Prostate gland (tissue), 2 donors: ENCODE data around the gene ZFHX3.

Experiments
- POLR2A ChIP-seq: fragments of 450-650 bp; IDR thresholded peaks from one replicate; pipeline ENCODE4 v1.6.1; 2016; ENCODE audit warnings: antibody characterized with exemption, mild to moderate bottlenecking
- POLR2AphosphoS5 ChIP-seq: sonication (generic); formaldehyde crosslinking; IDR thresholded peaks from one replicate; pipeline ENCODE4 v1.6.1; 2017; ENCODE audit warnings: antibody characterized with exemption
- TF ChIP-seq, protein P1 (sequence below), 4 experiments: fragments of 200-600 bp in 2 of 4; fragments of 450-650 bp in 2 of 4; sonication (generic) in 2 of 4; IDR thresholded peaks; 1 replicate in 3 of 4; 2 replicates in 1 of 4; pipeline ENCODE4 v1.5.1; 2016 to 2019; ENCODE audit warnings: antibody characterized with exemption in 4 of 4, mild to moderate bottlenecking in 2 of 4, moderate library complexity in 2 of 4

DNA sequence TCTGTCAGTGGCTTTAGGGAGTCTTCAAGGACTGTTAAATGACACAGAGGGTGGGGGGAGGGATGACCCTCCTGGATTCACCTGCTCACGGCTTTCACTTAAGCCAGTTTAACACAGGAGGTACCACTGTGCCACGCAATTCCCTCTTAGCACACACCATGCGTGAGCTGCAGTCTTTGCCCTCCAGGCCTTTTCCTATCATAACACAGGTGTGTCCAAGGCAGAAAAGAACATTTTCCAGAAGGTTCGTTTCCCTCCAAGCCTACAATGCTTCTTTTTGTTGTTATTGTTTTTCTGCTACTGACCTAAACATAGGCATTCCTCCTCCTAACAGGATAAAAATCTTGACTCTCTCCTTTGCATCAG, 1.1 kb downstream of the ZFHX3 start:
- TF ChIP-seq, protein P1, sequence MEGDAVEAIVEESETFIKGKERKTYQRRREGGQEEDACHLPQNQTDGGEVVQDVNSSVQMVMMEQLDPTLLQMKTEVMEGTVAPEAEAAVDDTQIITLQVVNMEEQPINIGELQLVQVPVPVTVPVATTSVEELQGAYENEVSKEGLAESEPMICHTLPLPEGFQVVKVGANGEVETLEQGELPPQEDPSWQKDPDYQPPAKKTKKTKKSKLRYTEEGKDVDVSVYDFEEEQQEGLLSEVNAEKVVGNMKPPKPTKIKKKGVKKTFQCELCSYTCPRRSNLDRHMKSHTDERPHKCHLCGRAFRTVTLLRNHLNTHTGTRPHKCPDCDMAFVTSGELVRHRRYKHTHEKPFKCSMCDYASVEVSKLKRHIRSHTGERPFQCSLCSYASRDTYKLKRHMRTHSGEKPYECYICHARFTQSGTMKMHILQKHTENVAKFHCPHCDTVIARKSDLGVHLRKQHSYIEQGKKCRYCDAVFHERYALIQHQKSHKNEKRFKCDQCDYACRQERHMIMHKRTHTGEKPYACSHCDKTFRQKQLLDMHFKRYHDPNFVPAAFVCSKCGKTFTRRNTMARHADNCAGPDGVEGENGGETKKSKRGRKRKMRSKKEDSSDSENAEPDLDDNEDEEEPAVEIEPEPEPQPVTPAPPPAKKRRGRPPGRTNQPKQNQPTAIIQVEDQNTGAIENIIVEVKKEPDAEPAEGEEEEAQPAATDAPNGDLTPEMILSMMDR (IDR thresholded peaks at IDR 0.05) = no peak
- TF ChIP-seq POLR2AphosphoS5 (no peak), POLR2A (no peak)
